GM12872 (cell line): ENCODE results near the gene KRTAP20-4.

ENCODE experiments used
- CTCF ChIP-seq: IDR thresholded peaks from 3 replicates; pipeline ENCODE4 v1.5.1; 2011; ENCODE audit warnings: low read depth, mild to moderate bottlenecking, low read length, moderate library complexity; ENCODE audit not compliant: insufficient read depth

The KRTAP20-4 gene

GRCh38 chr21:30598802-30599201, 21.6 kb upstream of the KRTAP20-4 start, which contains the start of gene KRTAP6-2:
TSS of gene KRTAP6-2 (minus strand) at chr21:30598902. CDS start at chr21:30598874, 28 bp downstream.
- TF ChIP-seq CTCF = no peak

- TF ChIP-seq CTCF = no peak
These were observed 19.6 kb upstream of the KRTAP20-4 start, which contains the start of gene KRTAP22-1 for GRCh38 chr21:30600787-30601186. TSS of gene KRTAP22-1 (plus strand) at chr21:30601087.

- TF ChIP-seq CTCF = no peak
These were observed 14.5 kb upstream of the KRTAP20-4 start for GRCh38 chr21:30605968-30606367.

- TF ChIP-seq CTCF = no peak
These were observed 8.3 kb upstream of the KRTAP20-4 start for GRCh38 chr21:30612132-30612531.

GRCh38 chr21:30613836-30614235, 6.6 kb upstream of the KRTAP20-4 start, which contains the start of gene KRTAP6-1:
TSS of gene KRTAP6-1 (minus strand) at chr21:30613930. CDS start at chr21:30613904, 26 bp downstream.
- no peak for TF ChIP-seq CTCF

- TF ChIP-seq CTCF = no peak
These were observed 5.2 kb upstream of the KRTAP20-4 start for GRCh38 chr21:30615199-30615598.

GRCh38 chr21:30616125-30616524, 4.3 kb upstream of the KRTAP20-4 start, which contains the start of gene KRTAP20-1:
TSS of gene KRTAP20-1 (plus strand) at chr21:30616425. CDS start at chr21:30616455, 30 bp downstream.
- no peak for TF ChIP-seq CTCF
